ENCODE results near the gene NARS2.

DNA sequence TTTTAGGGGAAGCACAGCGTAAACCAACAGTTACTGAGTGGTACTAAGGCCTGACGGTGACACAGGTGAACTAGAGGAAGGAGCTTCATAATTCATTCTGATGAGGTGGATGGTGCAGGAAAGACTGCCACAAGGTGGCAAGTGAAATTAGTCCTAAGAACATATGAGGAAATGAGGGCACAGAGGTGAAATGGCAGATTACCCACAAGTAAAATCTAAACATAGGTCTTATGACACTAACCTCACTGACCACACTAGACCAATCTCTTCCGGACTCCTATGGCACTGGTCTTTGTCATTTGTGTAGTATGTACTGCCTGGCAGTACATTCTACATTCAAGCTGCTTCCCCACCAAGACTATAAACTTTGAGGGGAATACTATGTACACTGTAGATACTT, 177.3 kb downstream of the NARS2 start:
- TF ChIP-seq, protein P1, sequence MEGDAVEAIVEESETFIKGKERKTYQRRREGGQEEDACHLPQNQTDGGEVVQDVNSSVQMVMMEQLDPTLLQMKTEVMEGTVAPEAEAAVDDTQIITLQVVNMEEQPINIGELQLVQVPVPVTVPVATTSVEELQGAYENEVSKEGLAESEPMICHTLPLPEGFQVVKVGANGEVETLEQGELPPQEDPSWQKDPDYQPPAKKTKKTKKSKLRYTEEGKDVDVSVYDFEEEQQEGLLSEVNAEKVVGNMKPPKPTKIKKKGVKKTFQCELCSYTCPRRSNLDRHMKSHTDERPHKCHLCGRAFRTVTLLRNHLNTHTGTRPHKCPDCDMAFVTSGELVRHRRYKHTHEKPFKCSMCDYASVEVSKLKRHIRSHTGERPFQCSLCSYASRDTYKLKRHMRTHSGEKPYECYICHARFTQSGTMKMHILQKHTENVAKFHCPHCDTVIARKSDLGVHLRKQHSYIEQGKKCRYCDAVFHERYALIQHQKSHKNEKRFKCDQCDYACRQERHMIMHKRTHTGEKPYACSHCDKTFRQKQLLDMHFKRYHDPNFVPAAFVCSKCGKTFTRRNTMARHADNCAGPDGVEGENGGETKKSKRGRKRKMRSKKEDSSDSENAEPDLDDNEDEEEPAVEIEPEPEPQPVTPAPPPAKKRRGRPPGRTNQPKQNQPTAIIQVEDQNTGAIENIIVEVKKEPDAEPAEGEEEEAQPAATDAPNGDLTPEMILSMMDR (IDR thresholded peaks at IDR 0.05 in 2 of 3, conservative IDR thresholded peaks at IDR 0.05 in 1 of 3; ENCODE audit: control insufficient read depth in 2 of 3, extremely low read depth in 1 of 3, insufficient read depth in 1 of 3, low read depth in 3 of 3, low read length in 3 of 3) = 0 out of 6 replicates have a peak, but pooled peaks of 1 of the 3 experiments have one; percentile 4
- TF ChIP-seq REST (IDR thresholded peaks at IDR 0.05; ENCODE audit: low read depth, low read length) = no peak
- no peak for TF ChIP-seq ZZZ3 (IDR thresholded peaks at IDR 0.05; ENCODE audit: control insufficient read depth, insufficient read length, low read depth)
- TF ChIP-seq USF2 (IDR thresholded peaks at IDR 0.05; ENCODE audit: borderline replicate concordance, low read depth, low read length) = no peak
- no peak for TF ChIP-seq POLR2AphosphoS5 (IDR thresholded peaks at IDR 0.05; ENCODE audit: low read length)
- TF ChIP-seq BACH1 (IDR thresholded peaks at IDR 0.05; ENCODE audit: borderline replicate concordance) = no peak
- TF ChIP-seq TARDBP (IDR thresholded peaks at IDR 0.05; ENCODE audit: borderline replicate concordance) = no peak
- TF ChIP-seq SPI1 (IDR thresholded peaks at IDR 0.05; ENCODE audit: borderline replicate concordance, insufficient read depth, low read depth, low read length) = no peak
- no peak for TF ChIP-seq POLR2A (IDR thresholded peaks at IDR 0.05; ENCODE audit: low read depth, low read length)
- no peak for TF ChIP-seq HDAC2 (IDR thresholded peaks at IDR 0.05)
- TF ChIP-seq CHD2 (IDR thresholded peaks at IDR 0.05; ENCODE audit: borderline replicate concordance, low read depth, low read length) = no peak
- no peak for TF ChIP-seq JUND (IDR thresholded peaks at IDR 0.05; ENCODE audit: low read depth, low read length)
